Upper lobe of left lung (tissue), 4 donors: ENCODE data around the gene SND1.

ENCODE experiments used
- POLR2A ChIP-seq, 4 donors: fragments of 450-650 bp; IDR thresholded peaks; one replicate each; pipeline ENCODE4 v1.5.1; 2016 to 2017; ENCODE audit warnings: antibody characterized with exemption in 4 of 4, mild to moderate bottlenecking in 2 of 4
- POLR2AphosphoS5 ChIP-seq, 2 donors: sonication (generic); formaldehyde crosslinking; IDR thresholded peaks; one replicate each; pipeline ENCODE4 v1.5.1; 2017; ENCODE audit warnings: antibody characterized with exemption in 2 of 2
- TF ChIP-seq, protein P1 (sequence below), 6 experiments: fragments of 450-650 bp in 4 of 6; fragments of 200-600 bp in 2 of 6; sonication (generic) in 2 of 6; IDR thresholded peaks; one replicate each; pipeline ENCODE4 v1.5.1; 2016 to 2019; ENCODE audit warnings: antibody characterized with exemption in 6 of 6

GRCh38 chr7:127618775-127619174, 33.2 kb upstream of the SND1 start:
- TF ChIP-seq, protein P1, sequence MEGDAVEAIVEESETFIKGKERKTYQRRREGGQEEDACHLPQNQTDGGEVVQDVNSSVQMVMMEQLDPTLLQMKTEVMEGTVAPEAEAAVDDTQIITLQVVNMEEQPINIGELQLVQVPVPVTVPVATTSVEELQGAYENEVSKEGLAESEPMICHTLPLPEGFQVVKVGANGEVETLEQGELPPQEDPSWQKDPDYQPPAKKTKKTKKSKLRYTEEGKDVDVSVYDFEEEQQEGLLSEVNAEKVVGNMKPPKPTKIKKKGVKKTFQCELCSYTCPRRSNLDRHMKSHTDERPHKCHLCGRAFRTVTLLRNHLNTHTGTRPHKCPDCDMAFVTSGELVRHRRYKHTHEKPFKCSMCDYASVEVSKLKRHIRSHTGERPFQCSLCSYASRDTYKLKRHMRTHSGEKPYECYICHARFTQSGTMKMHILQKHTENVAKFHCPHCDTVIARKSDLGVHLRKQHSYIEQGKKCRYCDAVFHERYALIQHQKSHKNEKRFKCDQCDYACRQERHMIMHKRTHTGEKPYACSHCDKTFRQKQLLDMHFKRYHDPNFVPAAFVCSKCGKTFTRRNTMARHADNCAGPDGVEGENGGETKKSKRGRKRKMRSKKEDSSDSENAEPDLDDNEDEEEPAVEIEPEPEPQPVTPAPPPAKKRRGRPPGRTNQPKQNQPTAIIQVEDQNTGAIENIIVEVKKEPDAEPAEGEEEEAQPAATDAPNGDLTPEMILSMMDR (IDR thresholded peaks at IDR 0.05): no peak
- TF ChIP-seq POLR2A (IDR thresholded peaks at IDR 0.05): no peak
- TF ChIP-seq POLR2AphosphoS5 (IDR thresholded peaks at IDR 0.05): no peak
